ENCODE results near the gene ARID1B.

GRCh38 chr6:157095569-157095968, 318.4 kb downstream of the ARID1B start:
- no peak for TF ChIP-seq CTCF (IDR thresholded peaks at IDR 0.05; ENCODE audit: low read length)
- no peak for TF ChIP-seq EZH2phosphoT487 (IDR thresholded peaks at IDR 0.05; ENCODE audit: low read length)
- TF ChIP-seq EZH2 (optimal IDR thresholded peaks at IDR 0.05; ENCODE audit: low read depth, low read length): no peak

Data from MM.1S (cell line).